SK-N-SH (cell line): Measurements from ENCODE around the gene GNAT2. TPM values are rescaled to one million over a fixed set of nuclear protein-coding genes. Genes with fewer than 3 reads are reported as not detected.

Experiments used
- CTCF ChIA-PET: fragments of 300-600, 350-600 bp; formaldehyde crosslinking; extraction: SDS; loops from one replicate; lab custom pipeline; 2021; lab: Yijun Ruan, JAX
- POLR2A ChIA-PET: fragments of 350-600 bp; sonication (Branson Sonifier 250); formaldehyde crosslinking; extraction: SDS; loops from one replicate; lab custom pipeline; 2020; ENCODE audit warnings: antibody characterized with exemption, inconsistent platforms; lab: Yijun Ruan, JAX
- DNase-seq: peaks from one replicate; pipeline ENCODE4 v3.0.0; 2012
- H2AFZ ChIP-seq: fragments of 200-600 bp; sonication (generic); 2 replicates; pipeline ENCODE4 v1.8.1; 2016; ENCODE audit warnings: antibody characterized with exemption, mild to moderate bottlenecking, low read depth
- H3F3A ChIP-seq: fragments of 200-600 bp; sonication (generic); replicated peaks from 2 replicates; pipeline ENCODE3; 2016; ENCODE audit warnings: antibody characterized with exemption, mild to moderate bottlenecking; ENCODE audit not compliant: insufficient read depth
- H3K27ac ChIP-seq, 2 experiments: fragments of 200-500 bp in 1 of 2; fragments of 200-600 bp in 1 of 2; sonication (Bioruptor generic) in 1 of 2; sonication (generic), shearing (Covaris generic) in 1 of 2; 2 replicates each; pipeline versions ENCODE4 v1.5.1 to v1.6.1; 2014 to 2016; ENCODE audit warnings: low read depth in 2 of 2, inconsistent platforms in 1 of 2, low read length in 1 of 2, mild to moderate bottlenecking in 1 of 2, mixed read lengths in 1 of 2
- H3K27me3 ChIP-seq: fragments of 200-600 bp; sonication (generic), shearing (Covaris generic); 2 replicates; pipeline ENCODE4 v1.6.1; 2016; ENCODE audit warnings: mixed run types; ENCODE audit not compliant: insufficient read depth
- H3K36me3 ChIP-seq, 2 experiments: fragments of 200-500 bp in 1 of 2; fragments of 200-600 bp in 1 of 2; sonication (Bioruptor generic) in 1 of 2; sonication (generic) in 1 of 2; replicated peaks in 1 of 2; 2 replicates each; pipeline versions ENCODE3 to v1.5.1; 2014 to 2016; ENCODE audit warnings: low read length in 1 of 2, mild to moderate bottlenecking in 1 of 2; ENCODE audit not compliant: insufficient read depth in 2 of 2, control insufficient read depth in 1 of 2
- H3K4me1 ChIP-seq, 2 experiments: fragments of 200-500 bp in 1 of 2; fragments of 200-600 bp in 1 of 2; sonication (Bioruptor generic) in 1 of 2; sonication (generic), shearing (Covaris generic) in 1 of 2; 2 replicates each; pipeline versions ENCODE4 v1.5.1 to v1.6.1; 2014 to 2016; ENCODE audit warnings: low read depth in 1 of 2, low read length in 1 of 2, mixed run types in 1 of 2; ENCODE audit not compliant: insufficient read depth in 2 of 2, control insufficient read depth in 1 of 2
- H3K4me2 ChIP-seq: fragments of 200-600 bp; sonication (generic), shearing (Covaris generic); 2 replicates; pipeline ENCODE4 v1.6.1; 2017; ENCODE audit warnings: mixed run types
- H3K4me3 ChIP-seq, 2 experiments: fragments of 200-500 bp in 1 of 2; fragments of 200-600 bp in 1 of 2; sonication (Bioruptor generic) in 1 of 2; sonication (generic), shearing (Covaris generic) in 1 of 2; 2 replicates each; pipeline versions ENCODE4 v1.5.1 to v1.8.1; 2014 to 2016; ENCODE audit warnings: low read depth in 2 of 2, inconsistent platforms in 1 of 2, low read length in 1 of 2, mild to moderate bottlenecking in 1 of 2, mixed read lengths in 1 of 2, moderate library complexity in 1 of 2
- H3K79me2 ChIP-seq: fragments of 200-600 bp; sonication (generic); 2 replicates; pipeline ENCODE4 v1.8.1; 2017; ENCODE audit warnings: mild to moderate bottlenecking; ENCODE audit not compliant: insufficient read depth
- H3K9ac ChIP-seq: fragments of 200-600 bp; sonication (generic); 2 replicates; pipeline ENCODE4 v1.6.1; 2017; ENCODE audit warnings: mixed run types
- H3K9me2 ChIP-seq: fragments of 200-600 bp; sonication (generic); 2 replicates; pipeline ENCODE4 v1.6.1; 2017; ENCODE audit warnings: mixed run types
- H3K9me3 ChIP-seq: fragments of 200-600 bp; sonication (generic); 2 replicates; pipeline ENCODE4 v1.6.1; 2017; ENCODE audit warnings: mixed run types, mild to moderate bottlenecking, moderate library complexity
- H4K20me1 ChIP-seq: fragments of 200-600 bp; sonication (generic); 2 replicates; pipeline ENCODE4 v1.6.1; 2017; ENCODE audit warnings: mild to moderate bottlenecking, mixed run types; ENCODE audit not compliant: insufficient read depth
- CHD2 ChIP-seq: fragments of 150-350 bp; IDR thresholded peaks from 2 replicates; pipeline ENCODE4 v1.6.1; 2018; ENCODE audit warnings: low read length; ENCODE audit not compliant: partially characterized antibody
- FOSL2 ChIP-seq: IDR thresholded peaks from 2 replicates; pipeline ENCODE4 v1.4.0; 2012; ENCODE audit warnings: low read depth, mild to moderate bottlenecking, moderate library complexity, borderline replicate concordance
- FOXM1 ChIP-seq: IDR thresholded peaks from 2 replicates; pipeline ENCODE4 v1.4.0; 2012; ENCODE audit warnings: low read depth, mild to moderate bottlenecking
- GABPA ChIP-seq: IDR thresholded peaks from 2 replicates; pipeline ENCODE4 v1.4.0; 2012; ENCODE audit warnings: low read depth, mild to moderate bottlenecking
- IRF3 ChIP-seq: fragments of 150-350 bp; IDR thresholded peaks from 2 replicates; pipeline ENCODE4 v1.6.1; 2016; ENCODE audit warnings: mild to moderate bottlenecking, low read depth, low read length
- POLR2AphosphoS5 ChIP-seq: IDR thresholded peaks from 2 replicates; pipeline ENCODE4 v1.6.1; 2012; ENCODE audit warnings: low read depth, low read length
- RCOR1 ChIP-seq: fragments of 150-350 bp; IDR thresholded peaks from 2 replicates; pipeline ENCODE4 v1.6.1; 2017; ENCODE audit warnings: antibody characterized with exemption, low read length
- RFX5 ChIP-seq: IDR thresholded peaks from 2 replicates; pipeline ENCODE4 v1.6.1; 2012; ENCODE audit warnings: mild to moderate bottlenecking, improper control_type of control experiment, low read length
- RXRA ChIP-seq: IDR thresholded peaks from 2 replicates; pipeline ENCODE4 v1.4.0; 2012; ENCODE audit warnings: low read depth, mild to moderate bottlenecking, borderline replicate concordance
- TAF1 ChIP-seq: IDR thresholded peaks from 2 replicates; pipeline ENCODE4 v1.6.1; 2012; ENCODE audit warnings: low read depth, mild to moderate bottlenecking, low read length, moderate library complexity, borderline replicate concordance
- TCF12 ChIP-seq: IDR thresholded peaks from 2 replicates; pipeline ENCODE4 v1.4.0; 2012
- USF1 ChIP-seq: IDR thresholded peaks from 2 replicates; pipeline ENCODE4 v1.4.0; 2012; ENCODE audit warnings: low read depth, borderline replicate concordance
- ZBTB33 ChIP-seq: IDR thresholded peaks from 2 replicates; pipeline ENCODE4 v1.4.0; 2012; ENCODE audit warnings: low read depth, borderline replicate concordance
- WGBS: methylation state at CpG from one replicate; pipeline ENCODE4 v1.1.6; 2017; ENCODE audit warnings: low lambda C conversion rate; 5-methylcytosine and 5-hydroxymethylcytosine counted together
- polyA plus RNA-seq, 3 experiments: library from polyadenylated mRNA; depleted of rRNA; stranded (reverse); fragments of >200 nt; gene quantifications; 2 replicates each; pipeline ENCODE4 v1.2.3, GENCODE V29; 2012

GNAT2 gene
- polyA plus RNA-seq, 1 of the 3 experiments (the other 2 are of a cell fraction): 0.16 TPM

- H3K4me3 ChIP-seq: no peak overlapping the region
- ChIA-PET POLR2A (no interaction called here), CTCF (interaction anchor here (1.5 to 1.7 kb wide), 2 partner anchors 45 to 54 kb away, joined by 3 to 5 read pairs; no protein-coding TSS in a partner anchor)
- H3K4me2 ChIP-seq: no peak overlapping the region
- no peaks in the 10 kb centered on the region for H3K9me2 ChIP-seq
- WGBS: 97% methylated on average over 2 of the region's 2 CpGs
- H3K79me2 ChIP-seq: peaks cover 23% of the 10 kb centered on the region; the same call in 1 of the 2 replicates
- TF ChIP-seq FOXM1: no peak
- no peak for DNase-seq
- H3K36me3 ChIP-seq: peaks cover 71% of the 10 kb centered on the region in 2 experiments
- no peaks in the 10 kb centered on the region for H3F3A ChIP-seq
- H3K9me3 ChIP-seq: no peaks in the 10 kb centered on the region
- H3K27me3 ChIP-seq: no peaks in the 10 kb centered on the region
- no peak overlapping the region for H3K27ac ChIP-seq
- no peaks in the 10 kb centered on the region for H4K20me1 ChIP-seq
- H2AFZ ChIP-seq: no peak overlapping the region
- H3K9ac ChIP-seq: no peak overlapping the region
- H3K4me1 ChIP-seq: peaks cover 0 to 11% of the 10 kb centered on the region in 2 experiments; a peak in 1 of 4 replicates
Measured at GRCh38 chr1:109595531-109595930, 23.9 kb downstream of the GNAT2 start.

GRCh38 chr1:109592916-109593315 is 26.5 kb downstream of the GNAT2 start:
- Histone ChIP-seq H3K4me1 (peaks cover 0 to 11% of the 10 kb centered on the region in 2 experiments; a peak in 1 of 4 replicates), H2AFZ (no peak overlapping the region), H3F3A (peaks cover 6% of the 10 kb centered on the region)
- CTCF ChIA-PET: interaction anchor here (1.0 kb wide), 1 partner anchor 57 kb away, joined by 4 read pairs; no protein-coding TSS in a partner anchor
- DNase-seq: no peak
- TF ChIP-seq CHD2 (no peak), TAF1 (no peak), TCF12 (no peak), FOSL2 (no peak), RCOR1 (no peak), GABPA (no peak), RFX5 (no peak), FOXM1 (no peak), USF1 (no peak), RXRA (no peak), ZBTB33 (no peak), POLR2AphosphoS5 (no peak), IRF3 (no peak)
- TF ChIP-seq, all 33 proteins: peak for 0
- POLR2A ChIA-PET: no interaction called here
- H3K27me3 ChIP-seq: no peaks in the 10 kb centered on the region
- no peaks in the 10 kb centered on the region for H3K9me3 ChIP-seq
- H3K4me2 ChIP-seq: no peak overlapping the region
- H3K4me3 ChIP-seq: no peak overlapping the region
- H4K20me1 ChIP-seq: no peaks in the 10 kb centered on the region
- H3K27ac ChIP-seq: no peak overlapping the region; a peak in 1 of 4 replicates
- H3K9me2 ChIP-seq: no peaks in the 10 kb centered on the region
- no peak overlapping the region for H3K9ac ChIP-seq
- H3K36me3 ChIP-seq: peaks cover 69 to 70% of the 10 kb centered on the region in 2 experiments
- peaks cover 23% of the 10 kb centered on the region; the same call in 1 of the 2 replicates for H3K79me2 ChIP-seq
